ENCODE data around the gene VPS13D.

The VPS13D gene

DNA sequence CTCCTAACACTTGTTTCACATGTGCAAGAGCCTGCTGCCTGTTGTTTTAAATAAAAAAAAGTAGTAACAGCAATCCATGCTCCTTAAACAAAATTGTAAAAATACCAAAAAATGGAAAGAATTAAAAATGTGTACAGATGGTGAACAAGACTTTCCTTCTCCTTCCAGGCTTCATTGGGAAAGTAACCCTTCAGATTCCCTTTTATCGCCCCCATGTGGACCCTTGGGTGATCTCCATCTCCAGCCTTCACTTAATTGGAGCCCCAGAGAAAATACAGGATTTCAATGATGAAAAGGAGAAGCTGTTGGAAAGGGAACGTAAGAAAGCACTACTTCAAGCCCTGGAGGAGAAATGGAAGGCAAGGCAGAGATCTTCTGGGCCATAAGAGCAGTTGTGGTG lies 14.2 kb downstream of the VPS13D start:
- no peak for DNase-seq

DNA sequence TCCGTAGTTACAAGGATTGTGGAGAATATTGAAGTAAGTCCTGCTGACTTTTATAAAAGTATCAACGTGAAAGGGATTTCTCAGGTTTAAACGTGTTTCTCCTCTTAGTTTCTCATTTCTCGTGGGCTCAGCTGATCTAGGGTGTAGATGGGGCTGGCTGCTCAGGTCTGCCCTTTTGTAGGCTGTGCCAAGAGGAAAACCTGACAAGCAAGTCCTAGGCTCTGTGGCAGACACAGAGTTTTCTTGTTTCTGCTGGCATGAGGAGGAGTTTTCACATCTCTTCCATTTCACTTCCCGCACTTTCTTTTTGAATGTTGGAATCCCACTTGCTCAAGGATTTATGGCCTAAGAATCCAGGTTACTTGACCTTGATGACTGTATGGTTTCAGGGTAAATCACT lies 14.8 kb downstream of the VPS13D start:
- DNase-seq = no peak

DNA sequence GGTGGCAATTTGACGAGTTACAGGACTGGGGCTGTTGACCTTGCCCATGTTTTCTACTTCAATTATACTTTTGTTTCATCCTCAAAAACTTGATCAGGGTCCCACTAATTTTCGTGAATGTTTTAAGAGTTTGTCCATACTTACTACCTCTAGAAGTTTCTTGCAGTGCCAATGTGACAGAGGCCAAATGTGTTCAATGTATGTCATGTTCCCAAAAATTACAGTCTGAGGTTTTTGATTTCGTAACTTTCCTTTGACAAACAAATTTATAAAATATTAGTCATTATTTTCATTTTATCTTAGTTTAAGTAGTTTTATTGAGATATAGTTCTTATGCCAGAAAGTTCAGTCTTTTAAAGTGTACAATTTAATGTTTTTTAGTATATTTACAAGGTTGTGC lies 15.3 kb downstream of the VPS13D start:
- no peak for DNase-seq

DNA sequence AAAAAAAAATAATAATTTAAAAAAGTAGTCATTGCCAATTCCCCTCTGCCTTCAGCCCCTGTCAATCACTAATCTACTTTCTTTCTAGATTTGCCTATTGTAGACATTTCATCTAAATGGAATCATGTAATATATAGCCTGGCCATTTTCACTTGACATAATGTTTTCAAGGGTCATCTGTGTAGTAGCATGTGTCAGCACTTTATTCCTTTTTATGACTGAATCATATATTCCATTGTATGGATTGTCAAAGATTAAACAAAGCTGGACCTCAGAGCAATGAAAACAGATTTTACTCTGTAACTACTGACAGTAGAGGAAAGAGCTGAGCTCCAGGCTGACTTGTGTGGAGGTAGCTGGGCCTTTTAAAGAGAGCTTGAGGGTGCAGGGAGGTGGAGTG lies 15.9 kb downstream of the VPS13D start:
- no peak for DNase-seq

DNA sequence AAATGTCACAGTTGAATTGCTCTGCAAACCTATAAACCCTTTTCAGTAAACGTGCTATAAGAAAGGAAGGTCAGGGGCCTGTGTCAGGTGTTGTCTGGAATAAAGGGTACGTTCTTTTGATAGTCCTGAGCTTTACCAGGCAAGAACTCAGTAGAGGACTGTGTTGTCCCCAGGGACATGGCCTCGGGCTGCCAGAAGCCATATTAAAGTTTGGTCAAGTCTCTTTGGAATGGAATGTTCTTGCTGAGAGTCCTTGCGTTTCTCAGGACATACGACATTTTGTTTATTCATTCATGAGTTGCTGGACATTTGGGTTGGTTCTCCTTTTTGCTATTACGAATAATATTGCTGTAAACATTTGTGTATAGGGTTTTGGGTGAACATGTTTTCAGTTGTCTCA lies 16.8 kb downstream of the VPS13D start:
- no peak for DNase-seq

DNA sequence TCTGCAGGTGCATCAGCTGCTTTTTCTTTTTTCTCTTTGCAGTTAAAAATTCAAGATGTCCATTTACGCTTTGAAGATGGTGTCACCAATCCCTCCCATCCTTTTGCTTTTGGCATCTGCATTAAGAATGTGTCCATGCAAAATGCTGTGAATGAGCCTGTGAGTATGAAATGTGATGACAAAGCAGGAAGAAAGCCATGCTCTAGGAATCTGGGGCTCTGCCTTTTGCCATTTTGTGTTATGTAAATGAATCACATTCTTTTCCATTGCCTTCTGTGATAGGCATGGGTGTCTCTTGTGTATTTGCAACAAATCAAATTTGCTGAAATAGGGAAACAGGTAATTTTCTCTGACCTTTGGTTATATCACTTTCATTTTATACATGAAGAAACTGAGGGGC lies 19.4 kb downstream of the VPS13D start:
- no peak for DNase-seq

DNA sequence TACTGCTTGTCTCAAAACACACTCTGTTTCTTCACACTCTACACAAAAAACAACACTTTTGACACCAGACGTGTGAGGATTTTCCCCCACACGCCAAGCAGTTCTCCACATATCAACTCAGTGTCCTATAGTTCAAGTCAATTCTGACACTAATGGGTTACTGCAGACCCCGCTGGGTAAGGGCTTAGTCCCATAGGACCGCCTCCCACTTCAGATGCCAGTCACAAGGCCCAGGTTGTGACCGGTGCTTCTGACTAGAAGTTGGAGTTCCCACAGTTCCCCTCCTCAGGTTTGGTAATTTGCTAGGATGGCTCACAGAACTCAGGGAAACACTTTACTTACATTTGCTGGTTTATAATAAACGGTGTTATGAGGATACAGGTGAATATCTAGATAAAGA lies 19.9 kb downstream of the VPS13D start:
- DNase-seq = no peak

DNA sequence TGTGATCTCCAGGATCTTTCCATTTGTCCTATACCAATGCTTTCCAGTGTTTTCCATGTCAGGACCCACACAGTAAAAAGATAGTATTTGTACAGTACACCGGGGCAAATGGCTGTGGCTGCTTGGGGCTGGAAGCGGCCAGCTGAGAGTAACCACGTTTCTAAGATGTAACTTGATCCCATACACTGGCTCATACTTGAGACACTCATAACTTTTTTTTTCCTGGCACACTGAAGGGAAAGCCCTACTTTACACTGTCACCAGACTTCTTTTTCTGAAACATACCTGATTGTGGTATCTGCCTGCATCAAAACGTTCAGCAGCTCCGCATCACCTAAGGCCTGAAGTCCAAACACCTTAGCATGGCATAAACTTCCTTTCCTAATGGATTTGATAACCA lies 21.6 kb downstream of the VPS13D start:
- no peak for DNase-seq

DNA sequence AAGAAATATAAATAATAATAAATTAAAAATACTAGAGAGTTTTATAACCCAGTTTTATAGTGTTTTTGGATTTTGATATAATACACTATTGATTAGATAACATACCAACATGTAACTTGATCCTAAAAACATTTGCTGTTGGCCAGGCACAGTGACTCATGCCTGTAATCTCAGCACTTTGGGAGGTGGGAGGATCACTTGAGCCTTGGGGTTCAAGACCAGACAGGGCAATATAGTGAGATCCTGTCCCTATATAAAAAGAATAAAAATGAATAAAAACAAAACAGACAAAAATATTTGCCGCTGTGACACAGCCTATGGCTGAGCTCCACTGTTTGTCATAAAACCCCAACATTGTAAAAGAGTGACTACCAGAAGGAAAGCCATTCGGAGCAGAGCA lies 26.1 kb downstream of the VPS13D start:
- no peak for DNase-seq

DNA sequence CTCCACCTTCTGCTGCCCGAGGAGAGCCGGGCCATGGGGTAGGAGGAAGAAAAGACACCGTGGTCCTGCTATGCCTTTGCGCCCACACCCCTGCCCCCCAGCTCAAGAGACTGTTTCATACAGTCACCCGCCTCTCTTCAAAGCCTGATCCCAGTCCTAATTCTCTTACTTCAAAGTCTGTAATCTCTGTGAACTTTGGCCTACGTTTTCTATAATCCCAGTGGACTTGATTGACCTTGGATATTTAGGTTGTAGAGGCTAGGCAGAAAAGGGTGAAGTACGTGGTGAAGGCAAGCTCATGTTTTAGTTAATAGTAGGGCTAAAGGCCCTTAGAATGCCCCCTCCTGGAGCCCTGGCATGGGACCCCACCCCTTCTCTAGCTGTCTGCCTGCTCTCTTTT lies 28.4 kb downstream of the VPS13D start:
- no peak for DNase-seq

DNA sequence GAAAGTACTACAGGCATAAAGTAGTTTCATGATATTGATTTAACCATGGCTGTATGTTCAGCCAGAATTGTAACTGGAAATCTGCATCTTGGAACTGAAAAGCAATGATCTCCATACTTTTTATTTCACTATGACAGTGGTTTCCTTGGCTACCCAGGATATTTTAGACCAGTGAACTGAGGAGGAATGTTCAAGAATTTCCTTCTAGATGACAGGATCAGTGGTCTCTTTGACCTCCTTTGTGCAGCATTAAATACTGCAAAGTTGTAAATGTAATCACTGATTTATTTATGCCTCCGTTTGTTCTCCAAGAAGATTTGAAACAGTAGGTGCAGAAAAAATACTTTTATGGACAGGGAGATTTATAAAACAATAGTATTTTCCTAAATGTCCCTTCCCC lies 39.5 kb downstream of the VPS13D start:
- DNase-seq = no peak

DNA sequence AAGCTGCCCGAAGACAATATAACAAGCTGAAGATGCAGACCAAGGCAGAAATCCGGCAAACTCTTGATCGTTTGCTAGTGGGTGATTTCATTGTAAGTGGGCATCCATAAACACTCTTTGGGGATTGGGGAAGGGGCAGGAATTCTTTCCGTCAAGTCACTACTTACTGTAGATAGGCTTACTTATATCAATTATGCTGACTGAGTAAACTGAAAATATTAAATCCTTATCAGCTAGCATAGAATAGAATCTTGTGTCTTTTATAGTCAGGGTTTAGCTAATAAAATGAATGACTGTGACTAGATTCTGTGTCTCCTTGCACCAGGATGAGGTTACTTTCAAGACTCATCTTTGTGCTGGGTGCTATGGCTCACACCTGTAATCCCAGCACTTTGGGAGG lies 41.2 kb downstream of the VPS13D start:
- DNase-seq = no peak

DNA sequence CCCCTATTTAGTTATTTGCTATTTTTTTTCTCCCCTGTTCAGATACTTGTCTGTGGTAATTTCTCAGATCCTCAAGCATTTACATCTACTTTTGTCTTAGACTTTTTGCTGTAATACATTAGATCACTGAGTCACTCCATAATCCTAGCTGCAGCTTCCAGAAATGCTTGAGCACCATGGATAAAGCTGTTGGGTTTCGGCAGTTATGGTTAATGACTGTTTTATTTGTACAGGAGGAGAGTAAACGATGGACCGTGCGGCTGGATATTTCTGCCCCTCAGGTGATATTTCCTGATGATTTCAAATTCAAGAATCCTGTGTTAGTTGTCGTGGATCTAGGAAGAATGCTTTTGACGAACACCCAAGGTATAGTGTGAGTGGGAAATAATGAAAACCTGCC lies 42.9 kb downstream of the VPS13D start:
- no peak for DNase-seq

DNA sequence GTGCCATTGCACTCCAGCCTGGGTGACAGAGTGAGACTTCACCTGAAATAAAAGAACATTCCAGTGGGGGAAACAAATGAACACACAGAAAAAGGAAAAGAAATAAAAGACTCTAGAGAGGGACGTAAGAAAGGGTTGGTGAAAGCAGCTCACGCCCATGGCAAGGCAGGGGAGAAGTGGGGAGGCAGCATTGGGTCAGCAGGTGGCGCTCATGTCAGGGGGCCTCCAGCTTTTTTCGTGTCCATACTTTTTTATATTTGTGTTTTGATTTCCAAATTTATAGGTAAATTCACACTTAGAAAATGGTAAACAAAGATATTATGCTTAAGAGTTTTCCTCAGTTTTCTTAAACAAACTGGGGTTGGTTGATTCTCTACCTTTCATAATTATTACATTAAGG lies 45.5 kb downstream of the VPS13D start:
- no peak for DNase-seq

DNA sequence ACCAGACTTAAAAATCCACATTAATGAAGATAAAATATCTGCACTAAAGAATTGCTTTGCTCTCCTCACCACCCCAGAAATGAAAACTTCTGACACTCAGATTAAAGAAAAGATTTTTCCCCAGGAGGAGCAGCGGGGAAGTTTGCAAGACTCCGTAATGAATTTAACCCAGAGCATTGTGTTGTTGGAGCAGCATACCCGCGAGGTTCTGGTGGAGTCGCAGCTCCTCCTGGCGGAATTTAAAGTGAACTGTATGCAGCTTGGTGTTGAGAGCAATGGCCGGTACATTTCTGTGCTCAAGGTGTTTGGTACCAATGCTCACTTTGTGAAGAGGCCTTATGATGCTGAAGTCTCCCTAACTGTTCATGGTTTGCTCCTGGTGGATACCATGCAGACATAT lies 46.4 kb downstream of the VPS13D start:
- DNase-seq = no peak

DNA sequence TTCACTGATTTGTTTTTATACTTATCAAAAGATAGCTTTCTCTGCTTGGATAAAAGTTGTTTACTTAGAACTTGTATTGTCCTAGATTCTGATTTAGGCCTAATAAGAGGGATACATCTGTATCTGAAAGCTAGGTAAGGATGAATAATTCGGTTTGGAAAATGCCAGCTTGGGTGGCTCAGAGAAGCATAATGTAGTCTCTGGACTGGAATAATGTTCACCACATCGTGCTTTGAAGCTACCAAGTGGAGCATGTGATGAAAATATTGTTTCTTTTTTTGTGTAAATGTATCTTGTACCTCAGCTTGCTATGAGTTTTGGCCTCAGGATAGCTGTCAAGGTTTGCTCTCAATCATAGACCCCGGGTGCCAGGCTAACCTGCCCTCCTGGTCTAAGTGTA lies 49.2 kb downstream of the VPS13D start:
- no peak for DNase-seq

DNA sequence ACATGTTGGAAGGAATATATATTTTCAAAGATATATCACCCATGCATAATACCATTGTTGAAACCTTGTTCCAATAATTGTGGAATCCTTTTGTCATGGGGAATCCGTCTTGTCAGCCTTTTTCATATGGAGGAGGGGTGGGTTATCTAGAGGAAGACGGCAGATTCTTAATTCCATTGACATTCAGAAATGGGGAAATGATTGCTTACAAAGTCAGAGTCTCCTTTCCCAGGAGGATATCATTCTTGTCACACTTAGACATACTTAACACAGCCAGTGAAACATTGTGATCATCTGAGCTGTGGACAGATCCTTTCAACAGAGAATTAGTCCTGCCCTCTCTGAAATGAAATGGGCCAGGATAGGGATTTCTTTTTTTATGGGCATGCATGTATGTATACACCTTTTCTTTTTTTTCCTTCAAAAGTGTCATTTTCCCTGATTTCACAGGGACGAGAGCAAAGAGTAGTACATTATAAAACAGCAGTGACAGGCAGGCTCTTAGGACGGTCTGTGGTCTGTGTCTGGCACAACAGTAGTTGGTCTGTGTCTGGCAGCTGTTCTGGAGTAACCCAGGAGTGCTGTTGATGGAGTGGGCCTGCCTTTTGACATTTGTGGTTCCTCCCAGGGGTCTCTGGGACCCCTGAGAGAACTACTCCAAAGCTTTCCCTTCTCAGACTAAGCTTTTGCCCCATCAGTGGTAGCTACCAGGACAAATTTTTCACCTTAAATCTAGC lies 50.1 kb downstream of the VPS13D start:
- DNase-seq = no peak

DNA sequence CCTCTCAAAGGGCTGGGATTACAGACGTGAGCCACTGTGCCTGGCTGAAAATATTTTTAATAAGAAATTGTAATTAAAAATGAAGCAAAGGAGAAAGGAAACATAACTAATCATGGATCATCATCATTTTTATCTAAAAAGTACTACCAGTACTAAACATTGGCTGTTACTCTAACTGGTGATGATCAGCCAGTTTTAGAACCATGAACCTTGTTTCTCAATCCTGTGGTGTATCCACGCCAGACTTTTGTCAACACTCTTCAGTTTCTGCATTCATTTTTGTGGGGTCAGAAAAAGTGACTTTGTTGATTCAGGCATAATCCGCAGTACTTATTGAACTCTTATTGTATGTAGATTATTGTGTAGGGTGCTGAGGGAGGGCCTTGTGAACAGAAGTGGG lies 52.3 kb downstream of the VPS13D start:
- no peak for DNase-seq

DNA sequence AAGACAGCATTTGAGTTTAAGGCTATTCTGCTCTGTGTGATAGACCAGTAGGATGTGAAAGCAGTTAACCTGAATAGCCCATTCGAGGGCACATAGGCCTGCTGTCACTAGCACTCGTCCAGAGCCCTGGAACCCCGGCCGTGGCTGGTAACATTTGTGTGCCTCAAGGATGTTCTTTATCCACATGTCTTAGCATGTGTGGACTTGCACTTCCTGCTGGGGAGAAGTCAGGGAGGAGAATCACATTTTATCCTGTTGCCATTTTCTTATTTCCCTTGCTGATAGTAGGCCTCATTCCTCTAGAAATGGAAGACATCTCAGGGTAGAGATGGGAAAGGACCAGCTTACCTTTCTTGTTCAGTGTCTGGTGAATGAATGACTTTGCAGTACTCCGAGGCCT lies 54.7 kb downstream of the VPS13D start:
- no peak for DNase-seq

DNA sequence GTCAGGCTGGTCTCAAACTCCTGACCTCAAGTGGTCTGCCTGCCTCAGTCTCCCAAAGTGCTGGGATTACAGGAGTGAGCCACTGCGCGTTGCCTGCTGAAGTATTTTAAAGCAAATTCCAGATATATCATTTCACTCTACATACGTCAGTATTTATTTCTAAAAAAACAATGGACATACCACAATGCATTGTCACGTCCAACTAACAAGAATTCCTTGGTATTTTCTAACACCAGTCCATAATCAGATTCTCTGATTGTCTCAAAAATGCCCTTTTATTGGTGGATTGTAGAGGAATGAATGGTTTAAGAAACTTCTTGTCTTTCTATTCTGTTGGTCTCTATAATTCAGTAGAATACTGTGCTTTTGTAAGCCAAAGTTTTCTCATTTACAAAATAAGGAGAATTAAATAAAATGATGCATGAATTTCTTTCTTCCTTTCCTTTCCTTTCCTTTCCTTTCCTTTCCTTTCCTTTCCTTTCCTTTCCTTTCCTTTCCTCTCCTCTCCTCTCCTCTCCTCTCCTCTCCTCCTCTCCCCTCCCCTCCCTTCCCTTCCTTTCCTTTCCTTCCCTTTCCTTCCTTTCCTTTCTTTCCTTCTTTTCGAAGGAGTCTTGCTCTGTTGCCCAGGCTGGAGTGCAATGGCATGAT lies 55.8 kb downstream of the VPS13D start:
- DNase-seq = no peak

DNA sequence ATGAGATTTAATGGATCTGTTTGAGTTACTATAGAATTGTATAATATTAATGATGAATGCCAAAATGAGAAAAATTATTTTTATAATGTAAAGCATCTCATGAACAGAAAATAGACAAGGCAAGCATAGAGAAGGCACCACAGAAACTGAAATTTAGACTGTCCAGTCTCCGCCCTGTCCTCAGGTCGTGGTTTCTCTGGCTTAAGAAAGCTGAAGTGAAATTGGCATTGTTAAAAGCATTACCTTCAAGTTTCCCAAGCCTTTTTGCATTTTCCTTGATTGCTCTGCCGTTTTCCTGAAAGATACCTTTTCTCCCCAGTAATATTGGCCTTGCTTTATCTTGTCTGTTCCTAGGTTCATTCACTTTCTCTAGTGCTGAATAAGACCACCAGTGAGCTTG lies 58.0 kb downstream of the VPS13D start:
- no peak for DNase-seq

DNA sequence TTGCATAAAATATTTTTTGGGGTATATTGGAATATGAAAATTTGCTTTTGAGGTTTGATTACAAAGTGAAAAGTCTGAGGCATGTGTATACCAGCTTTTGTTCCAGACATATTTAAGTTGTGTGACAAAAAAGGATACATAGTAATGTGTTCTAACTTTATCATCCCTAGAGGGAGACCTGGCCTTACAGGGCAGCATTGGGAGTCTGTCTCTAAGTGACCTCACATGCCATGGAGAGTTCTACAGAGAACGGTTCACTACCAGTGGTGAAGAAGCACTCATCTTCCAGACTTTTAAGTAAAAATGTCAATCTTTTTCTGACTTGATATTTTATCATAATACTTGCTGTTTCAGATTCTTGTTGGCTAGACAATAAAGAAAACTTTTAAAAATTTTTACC lies 61.0 kb downstream of the VPS13D start:
- DNase-seq = no peak

DNA sequence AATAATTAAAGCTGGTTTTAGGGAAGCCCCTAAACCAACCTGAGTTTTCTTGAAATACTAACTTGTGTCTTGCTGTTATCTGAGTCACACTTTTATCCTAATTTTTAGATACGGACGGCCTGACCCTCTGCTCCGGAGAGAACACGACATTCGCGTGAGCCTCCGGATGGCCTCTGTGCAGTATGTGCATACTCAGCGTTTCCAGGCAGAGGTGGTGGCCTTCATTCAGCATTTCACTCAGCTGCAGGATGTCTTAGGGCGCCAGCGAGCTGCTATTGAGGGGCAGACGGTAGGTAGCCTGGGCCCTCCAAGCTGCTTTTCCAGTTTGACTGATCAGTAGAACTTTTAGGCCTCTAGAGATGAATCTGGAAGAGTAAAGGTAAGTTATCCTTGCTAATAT lies 63.6 kb downstream of the VPS13D start:
- DNase-seq = no peak

DNA sequence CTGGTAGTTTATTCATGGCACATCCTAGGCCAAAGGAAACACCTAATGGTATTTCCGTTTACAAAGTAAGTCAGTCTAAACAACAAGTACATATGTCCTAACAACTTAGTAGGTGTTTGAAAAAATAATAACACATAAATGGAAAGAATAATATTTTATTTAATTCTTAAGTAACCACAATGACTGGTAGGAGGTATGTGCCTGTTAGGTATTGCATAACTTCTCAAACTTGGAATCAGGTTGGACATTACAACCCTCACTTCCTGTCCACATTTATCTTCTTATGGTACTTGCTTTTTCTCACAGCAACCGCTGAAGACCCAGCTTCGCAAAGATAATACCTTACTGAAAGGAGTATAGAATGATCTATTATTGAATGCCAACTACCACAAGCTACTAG lies 64.2 kb downstream of the VPS13D start:
- DNase-seq = no peak

DNA sequence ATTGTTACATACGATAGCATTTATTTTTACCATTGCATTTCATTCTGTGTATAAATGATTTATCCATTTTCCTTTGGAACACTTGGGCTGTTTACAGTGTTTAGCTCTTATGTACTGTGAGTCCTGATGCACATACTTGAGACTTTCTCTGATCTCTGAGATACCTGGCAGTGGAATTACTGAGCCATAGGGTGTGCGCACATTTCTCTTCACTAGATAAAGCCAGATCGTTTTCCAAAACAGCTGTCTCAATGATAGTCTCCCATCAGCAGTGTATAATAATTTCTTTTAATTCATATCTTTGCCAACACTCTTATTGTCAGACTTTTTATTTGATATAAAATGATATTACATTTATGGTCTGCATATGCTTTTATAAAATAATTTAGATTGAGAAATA lies 66.2 kb downstream of the VPS13D start:
- DNase-seq = no peak
